MM.1S (cell line): ENCODE data around the gene TMEM250.

ENCODE experiments used
- EZH2 ChIP-seq: fragments of 300-600 bp; sonication (generic); optimal IDR thresholded peaks from 2 replicates; pipeline ENCODE3; 2017; ENCODE audit warnings: low read depth, mild to moderate bottlenecking, antibody characterized with exemption, low read length, mixed read lengths
- EZH2phosphoT487 ChIP-seq: fragments of 300-600 bp; sonication (generic); IDR thresholded peaks from 2 replicates; pipeline ENCODE4 v1.6.1; 2018; ENCODE audit warnings: antibody characterized with exemption, low read length
- TF ChIP-seq, protein P1 (sequence below): fragments of 300-600 bp; sonication (generic); IDR thresholded peaks from 2 replicates; pipeline ENCODE4 v1.5.1; 2016; ENCODE audit warnings: antibody characterized with exemption, low read length, mixed read lengths

DNA sequence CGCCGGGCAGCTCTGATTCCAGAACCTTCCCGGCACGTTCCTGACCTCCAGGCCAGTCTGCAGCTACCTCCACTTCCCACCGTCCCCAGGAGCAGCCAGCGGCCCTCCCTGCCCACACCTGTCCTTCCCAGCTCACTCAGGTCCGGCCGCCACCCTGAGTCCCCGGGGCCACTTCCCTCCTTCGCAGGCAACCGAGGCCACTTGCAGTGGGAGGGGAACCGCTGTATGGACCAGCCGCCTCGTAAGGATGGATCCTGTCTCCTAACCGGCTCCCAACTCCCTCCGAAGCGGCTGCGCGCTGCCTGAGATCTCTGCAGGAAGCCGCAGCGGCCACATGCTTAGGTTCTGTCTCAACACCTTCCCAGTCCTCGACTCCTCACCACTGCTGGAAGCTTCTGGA, 7.5 kb downstream of the TMEM250 start:
- TF ChIP-seq, protein P1, sequence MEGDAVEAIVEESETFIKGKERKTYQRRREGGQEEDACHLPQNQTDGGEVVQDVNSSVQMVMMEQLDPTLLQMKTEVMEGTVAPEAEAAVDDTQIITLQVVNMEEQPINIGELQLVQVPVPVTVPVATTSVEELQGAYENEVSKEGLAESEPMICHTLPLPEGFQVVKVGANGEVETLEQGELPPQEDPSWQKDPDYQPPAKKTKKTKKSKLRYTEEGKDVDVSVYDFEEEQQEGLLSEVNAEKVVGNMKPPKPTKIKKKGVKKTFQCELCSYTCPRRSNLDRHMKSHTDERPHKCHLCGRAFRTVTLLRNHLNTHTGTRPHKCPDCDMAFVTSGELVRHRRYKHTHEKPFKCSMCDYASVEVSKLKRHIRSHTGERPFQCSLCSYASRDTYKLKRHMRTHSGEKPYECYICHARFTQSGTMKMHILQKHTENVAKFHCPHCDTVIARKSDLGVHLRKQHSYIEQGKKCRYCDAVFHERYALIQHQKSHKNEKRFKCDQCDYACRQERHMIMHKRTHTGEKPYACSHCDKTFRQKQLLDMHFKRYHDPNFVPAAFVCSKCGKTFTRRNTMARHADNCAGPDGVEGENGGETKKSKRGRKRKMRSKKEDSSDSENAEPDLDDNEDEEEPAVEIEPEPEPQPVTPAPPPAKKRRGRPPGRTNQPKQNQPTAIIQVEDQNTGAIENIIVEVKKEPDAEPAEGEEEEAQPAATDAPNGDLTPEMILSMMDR = no peak
- TF ChIP-seq EZH2 (no peak), EZH2phosphoT487 (no peak)
